HUES64 (cell line): ENCODE data around the gene SNCAIP.

Experiments used
- H3K27ac ChIP-seq: 2 replicates; pipeline ENCODE4 v1.7.0; 2013; ENCODE audit warnings: low read depth, low read length, inconsistent platforms
- H3K27me3 ChIP-seq: 2 replicates; pipeline ENCODE4 v1.6.1; 2013; ENCODE audit warnings: mild to moderate bottlenecking, low read length; ENCODE audit not compliant: insufficient read depth
- H3K36me3 ChIP-seq: 2 replicates; pipeline ENCODE4 v1.6.1; 2013; ENCODE audit warnings: mild to moderate bottlenecking, low read length; ENCODE audit not compliant: insufficient read depth
- H3K4me1 ChIP-seq: 2 replicates; pipeline ENCODE4 v1.6.1; 2013; ENCODE audit warnings: mild to moderate bottlenecking, low read length, moderate library complexity; ENCODE audit not compliant: insufficient read depth
- H3K4me3 ChIP-seq: 2 replicates; pipeline ENCODE4 v1.5.1; 2013; ENCODE audit warnings: mild to moderate bottlenecking, low read length, moderate library complexity
- H3K9ac ChIP-seq: 2 replicates; pipeline ENCODE4 v1.6.1; 2013; ENCODE audit warnings: mild to moderate bottlenecking, low read depth, low read length
- H3K9me3 ChIP-seq: 2 replicates; pipeline ENCODE4 v1.6.1; 2013; ENCODE audit warnings: low read depth, low read length; ENCODE audit not compliant: insufficient read depth
- WGBS: fragments of 150-250, 120-280 bp; methylation state at CpG from one replicate; pipeline ENCODE4 v1.1.7; 2013; ENCODE audit warnings: missing lambda C conversion rate; 5-methylcytosine and 5-hydroxymethylcytosine counted together

The SNCAIP gene

DNA sequence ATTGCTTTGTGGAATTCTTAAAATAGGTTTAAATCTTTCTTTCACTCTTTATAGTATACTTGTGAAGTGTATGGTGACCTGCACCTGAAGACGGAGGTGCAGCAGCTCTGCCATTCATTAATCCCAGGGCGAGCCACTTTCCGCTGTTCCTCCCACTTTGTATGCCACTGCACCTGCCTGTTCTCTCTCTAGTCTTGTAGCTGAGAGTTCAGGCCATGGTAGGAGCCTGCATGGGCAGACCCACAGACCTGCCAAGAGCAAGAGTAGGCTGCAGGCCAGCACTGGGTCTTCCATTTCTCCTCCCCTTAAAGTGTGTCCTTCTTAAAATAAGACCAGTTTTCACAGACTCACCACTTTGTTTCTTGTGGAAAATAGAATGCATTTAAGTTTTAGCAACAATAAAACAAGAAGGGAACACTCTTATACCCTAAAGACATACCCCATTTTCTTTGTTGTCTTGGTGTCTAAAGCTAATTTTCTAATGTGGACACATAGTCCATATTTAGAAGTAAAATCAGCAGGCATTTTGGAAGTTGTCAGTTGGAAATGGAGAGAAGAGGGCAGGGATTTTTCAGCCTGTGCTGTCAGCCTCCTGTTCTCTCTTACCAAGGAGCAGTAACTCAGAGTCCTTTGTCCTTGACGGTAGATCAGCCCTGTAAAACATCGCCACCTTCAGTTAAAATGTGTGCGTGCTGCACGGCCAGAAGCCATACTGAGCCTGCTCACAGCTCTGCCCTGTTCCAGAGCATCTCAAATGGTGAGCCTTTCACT lies 103.2 kb downstream of the SNCAIP start:
- peaks cover 11% of the 10 kb centered on the region; the same call in 1 of the 2 replicates for H3K4me1 ChIP-seq

DNA sequence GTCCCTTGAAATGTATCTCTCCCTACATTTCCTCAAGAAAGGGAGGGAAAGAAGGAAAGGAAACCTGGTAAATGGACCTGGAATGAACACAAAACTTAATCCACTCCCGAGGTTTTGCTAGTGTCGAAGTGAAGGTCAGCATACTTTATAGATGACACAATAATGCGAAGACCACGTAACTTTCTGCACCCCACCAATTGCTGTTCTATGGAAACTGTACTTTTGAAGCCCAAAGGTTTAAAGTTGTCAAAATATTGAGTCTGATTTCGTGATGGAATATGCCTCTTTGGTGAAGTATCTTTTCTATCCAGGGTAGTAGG lies 103.7 kb downstream of the SNCAIP start:
- Histone ChIP-seq H3K4me1 (peaks cover 11% of the 10 kb centered on the region; the same call in 1 of the 2 replicates), H3K27me3 (no peaks in the 10 kb centered on the region), H3K4me3 (no peak overlapping the region), H3K9me3 (no peaks in the 10 kb centered on the region), H3K36me3 (no peaks in the 10 kb centered on the region), H3K9ac (no peak overlapping the region), H3K27ac (no peak overlapping the region)
- WGBS, result 81% methylated on average over 5 of the region's 5 CpGs

More for the DNA sequence above, 103.2 kb downstream of the SNCAIP start:
- Histone ChIP-seq H3K27ac (no peak overlapping the region), H3K4me3 (no peak overlapping the region), H3K27me3 (no peaks in the 10 kb centered on the region), H3K9me3 (no peaks in the 10 kb centered on the region), H3K9ac (no peak overlapping the region), H3K36me3 (no peaks in the 10 kb centered on the region)
- WGBS, result 43% methylated on average over 7 of the region's 7 CpGs

DNA sequence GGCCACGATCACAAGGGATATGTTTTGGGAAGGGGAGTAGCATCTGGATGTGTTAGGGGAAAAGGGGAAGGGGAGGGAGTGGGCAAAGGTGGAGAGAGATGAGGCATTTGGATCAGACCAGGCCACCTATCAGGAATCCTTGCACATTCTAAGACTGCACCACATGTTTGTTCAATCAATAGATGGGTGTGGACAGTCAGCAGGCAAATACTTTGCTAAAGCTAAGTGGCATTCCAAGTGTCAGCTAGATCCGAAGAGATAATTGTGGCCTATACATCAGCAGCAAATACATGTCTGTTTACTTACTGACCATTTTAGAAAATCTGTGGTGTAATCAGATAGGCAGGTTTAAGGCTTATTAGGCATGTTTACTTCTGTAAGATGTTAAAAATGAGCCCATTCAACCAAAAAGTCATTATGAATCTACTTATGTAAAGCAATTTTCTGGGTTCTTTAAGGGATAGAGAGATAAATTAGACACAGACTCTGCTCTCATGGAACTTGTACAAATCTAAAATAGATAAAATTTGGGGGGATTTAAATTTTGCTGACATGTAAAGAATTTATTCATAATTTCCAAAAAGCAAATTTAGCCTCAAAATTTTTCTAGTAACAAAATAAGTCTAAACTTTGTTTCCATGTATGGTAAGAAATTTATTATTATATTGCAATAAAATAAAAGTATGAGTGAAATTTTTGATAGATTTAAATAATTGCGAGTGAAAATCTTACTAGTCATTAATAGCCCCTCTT lies 107.3 kb downstream of the SNCAIP start:
- Histone ChIP-seq H3K9ac (no peak overlapping the region), H3K9me3 (no peaks in the 10 kb centered on the region), H3K36me3 (no peaks in the 10 kb centered on the region), H3K27ac (no peak overlapping the region), H3K27me3 (no peaks in the 10 kb centered on the region), H3K4me3 (no peak overlapping the region), H3K4me1 (peaks cover 16% of the 10 kb centered on the region)
- 93% methylated on average over 2 of the region's 3 CpGs for WGBS

DNA sequence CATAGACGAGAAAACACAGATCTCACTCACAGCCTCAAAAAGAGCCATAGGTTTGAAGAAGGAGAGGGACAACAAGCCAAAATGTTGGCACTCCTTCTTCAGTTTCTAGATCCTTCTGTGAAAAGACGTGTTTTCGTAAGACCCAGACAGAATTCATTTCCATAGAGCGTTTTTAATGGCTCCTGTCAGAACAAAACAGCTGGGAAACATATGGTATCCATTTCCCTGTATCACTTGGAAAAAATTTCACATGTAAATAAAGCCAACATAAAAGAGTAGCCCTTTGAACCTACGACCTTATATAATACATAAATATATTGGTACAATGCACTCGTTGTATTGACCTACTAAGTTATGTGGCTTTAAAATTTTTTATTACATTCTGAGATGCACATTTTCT lies 108.1 kb downstream of the SNCAIP start:
- H3K9me3 ChIP-seq, result no peaks in the 10 kb centered on the region
- H3K9ac ChIP-seq, result no peak overlapping the region
- 90% methylated on average over 4 of the region's 6 CpGs for WGBS
- no peaks in the 10 kb centered on the region for H3K27me3 ChIP-seq
- peaks cover 19% of the 10 kb centered on the region for H3K4me1 ChIP-seq
- no peaks in the 10 kb centered on the region for H3K36me3 ChIP-seq
- no peak overlapping the region for H3K4me3 ChIP-seq
- H3K27ac ChIP-seq, result no peak overlapping the region

DNA sequence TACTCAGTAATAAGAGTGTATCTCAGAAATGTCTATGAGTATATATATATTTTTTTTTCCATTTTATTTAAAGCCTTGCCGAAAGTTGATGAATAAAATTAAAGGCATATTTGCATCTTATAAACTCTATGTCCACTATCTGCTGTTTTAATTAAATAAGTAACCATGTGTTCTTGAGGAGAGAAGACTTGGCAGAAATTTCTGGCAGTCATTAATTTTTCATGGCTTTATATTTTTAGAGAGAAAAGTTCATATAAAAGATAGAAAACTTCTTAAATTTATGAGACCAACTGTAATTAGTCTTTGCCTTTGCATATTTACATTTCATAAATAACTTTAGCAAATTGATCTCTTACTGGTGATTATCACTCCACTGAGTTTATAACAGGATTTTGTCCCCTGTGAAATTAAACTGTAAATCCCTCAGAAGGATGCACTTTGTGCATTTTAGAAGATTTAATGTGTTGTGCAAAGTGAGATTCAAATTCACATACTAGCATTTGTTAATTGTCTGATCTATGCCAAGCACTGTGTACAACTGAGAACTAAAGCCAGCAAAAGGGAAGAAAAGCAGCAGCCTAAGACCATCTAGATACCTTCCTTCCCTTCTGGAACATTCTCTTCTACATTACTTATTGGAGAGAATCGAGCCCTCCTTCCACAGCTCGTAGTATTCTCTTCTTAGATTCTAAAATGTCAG lies 108.7 kb downstream of the SNCAIP start:
- H3K4me1 ChIP-seq, result peaks cover 16% of the 10 kb centered on the region
- H3K4me3 ChIP-seq, result no peak overlapping the region
- H3K9me3 ChIP-seq, result no peaks in the 10 kb centered on the region
- no peaks in the 10 kb centered on the region for H3K36me3 ChIP-seq
- H3K27ac ChIP-seq, result no peak overlapping the region
- H3K27me3 ChIP-seq, result no peaks in the 10 kb centered on the region
- 95% methylated on average over 2 of the region's 3 CpGs for WGBS
- H3K9ac ChIP-seq, result no peak overlapping the region

DNA sequence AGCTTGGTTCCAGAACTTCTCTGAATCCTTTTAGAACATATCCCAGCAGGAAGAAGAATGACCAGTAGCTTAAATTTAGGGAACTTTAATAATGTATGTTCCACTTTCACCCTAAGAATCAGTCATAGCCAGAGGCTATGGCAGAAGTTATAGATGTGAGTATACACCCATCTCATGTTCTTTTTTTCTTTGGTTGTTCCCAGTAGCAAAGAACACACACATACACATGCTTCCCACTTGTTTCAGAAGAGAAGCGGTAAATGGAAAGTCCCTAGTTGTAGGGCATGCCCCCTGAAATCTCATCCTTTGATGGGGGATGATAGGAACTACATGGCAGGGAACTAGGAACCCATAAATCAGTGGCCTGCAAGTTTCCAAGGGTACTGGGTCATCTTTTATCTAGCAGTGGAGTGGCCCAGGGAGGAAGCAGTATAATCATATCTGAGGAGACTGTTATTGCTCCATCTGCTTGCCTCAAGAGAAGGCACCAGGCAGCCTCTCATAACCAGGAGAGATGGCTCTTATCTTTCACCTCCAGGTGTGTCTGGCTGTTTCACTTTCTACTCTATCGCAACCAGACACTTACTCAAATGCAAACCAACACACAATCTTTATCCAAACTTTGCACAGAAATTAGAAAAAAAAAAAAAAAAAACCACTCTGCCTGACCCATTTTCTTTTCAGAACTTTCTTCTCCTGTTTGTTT lies 109.5 kb downstream of the SNCAIP start:
- H3K27ac ChIP-seq, result no peak overlapping the region
- no peak overlapping the region for H3K4me3 ChIP-seq
- no peaks in the 10 kb centered on the region for H3K27me3 ChIP-seq
- no peaks in the 10 kb centered on the region for H3K36me3 ChIP-seq
- 94% methylated on average over 2 of the region's 2 CpGs for WGBS
- peaks cover 16% of the 10 kb centered on the region for H3K4me1 ChIP-seq
- H3K9ac ChIP-seq, result no peak overlapping the region
- H3K9me3 ChIP-seq, result no peaks in the 10 kb centered on the region

DNA sequence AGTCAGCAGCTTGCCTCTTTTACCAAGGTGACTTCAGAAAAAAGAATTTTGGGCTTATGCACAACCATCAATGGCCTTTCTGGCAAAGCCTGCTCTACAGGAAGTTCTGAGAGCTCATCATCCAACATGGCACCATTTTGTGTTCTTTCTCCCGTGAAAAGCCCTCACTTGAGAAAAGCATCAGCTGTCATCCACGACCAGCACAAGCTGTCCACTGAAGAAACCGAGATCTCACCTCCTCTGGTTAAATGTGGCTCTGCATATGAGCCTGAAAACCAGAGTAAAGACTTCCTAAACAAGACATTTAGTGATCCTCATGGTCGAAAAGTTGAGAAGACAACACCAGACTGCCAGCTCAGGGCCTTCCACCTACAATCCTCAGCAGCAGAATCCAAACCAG lies 111.2 kb downstream of the SNCAIP start:
- peaks cover 9% of the 10 kb centered on the region for H3K4me1 ChIP-seq
- H3K27ac ChIP-seq, result no peak overlapping the region
- H3K36me3 ChIP-seq, result no peaks in the 10 kb centered on the region
- 97% methylated on average over 4 of the region's 4 CpGs for WGBS
- no peaks in the 10 kb centered on the region for H3K27me3 ChIP-seq
- H3K9me3 ChIP-seq, result no peaks in the 10 kb centered on the region
- H3K4me3 ChIP-seq, result no peak overlapping the region
- H3K9ac ChIP-seq, result no peak overlapping the region

DNA sequence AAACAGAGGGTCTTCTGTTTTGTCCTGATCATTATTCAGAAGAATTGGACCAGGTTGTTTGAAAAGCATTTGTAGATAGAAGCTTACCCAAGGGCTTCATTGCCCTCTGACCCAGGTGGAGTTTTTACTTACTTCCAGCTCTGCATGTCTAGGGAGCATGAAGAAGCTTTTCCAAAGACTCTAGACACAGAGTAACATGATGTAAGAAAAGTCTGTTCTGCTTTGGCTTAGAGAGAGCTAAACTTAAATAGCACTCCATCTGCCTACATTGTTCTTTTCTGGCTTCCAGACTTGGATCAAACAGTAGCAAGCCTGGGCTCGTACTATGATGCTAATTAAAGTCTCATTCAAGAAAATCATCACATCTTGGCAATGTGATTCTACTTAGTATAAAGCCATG lies 112.1 kb downstream of the SNCAIP start:
- Histone ChIP-seq H3K4me1 (peaks cover 9% of the 10 kb centered on the region), H3K9ac (no peak overlapping the region), H3K36me3 (no peaks in the 10 kb centered on the region), H3K27me3 (no peaks in the 10 kb centered on the region), H3K4me3 (no peak overlapping the region), H3K9me3 (peaks cover 4% of the 10 kb centered on the region; the same call in 1 of the 2 replicates), H3K27ac (no peak overlapping the region)
- WGBS, result 43% methylated on average over 1 of the region's 1 CpG

DNA sequence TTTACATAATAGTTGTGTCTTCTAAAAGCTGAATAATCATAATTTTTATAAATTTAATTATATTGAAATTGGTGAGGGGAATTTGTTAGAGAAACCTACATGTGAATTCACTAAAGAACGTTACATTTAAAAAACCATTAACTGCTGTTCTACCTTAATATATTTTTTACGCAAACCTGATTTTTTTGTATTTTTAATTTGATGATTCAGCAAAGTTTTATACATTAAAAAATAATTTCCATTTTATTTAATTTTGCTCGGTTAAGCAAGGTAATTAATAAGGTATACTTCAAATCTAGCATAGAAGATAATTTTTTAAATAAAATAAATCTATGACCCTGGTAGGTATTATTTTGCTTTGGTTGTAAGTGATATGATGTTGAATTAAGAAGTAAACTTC lies 114.3 kb downstream of the SNCAIP start:
- Histone ChIP-seq H3K9ac (no peak overlapping the region), H3K36me3 (no peaks in the 10 kb centered on the region), H3K4me1 (peaks cover 29% of the 10 kb centered on the region), H3K9me3 (peaks cover 4% of the 10 kb centered on the region; the same call in 1 of the 2 replicates), H3K27me3 (no peaks in the 10 kb centered on the region), H3K27ac (no peak overlapping the region), H3K4me3 (no peak overlapping the region)
- WGBS, result no CpG with 5 or more reads among the region's 3 CpGs

DNA sequence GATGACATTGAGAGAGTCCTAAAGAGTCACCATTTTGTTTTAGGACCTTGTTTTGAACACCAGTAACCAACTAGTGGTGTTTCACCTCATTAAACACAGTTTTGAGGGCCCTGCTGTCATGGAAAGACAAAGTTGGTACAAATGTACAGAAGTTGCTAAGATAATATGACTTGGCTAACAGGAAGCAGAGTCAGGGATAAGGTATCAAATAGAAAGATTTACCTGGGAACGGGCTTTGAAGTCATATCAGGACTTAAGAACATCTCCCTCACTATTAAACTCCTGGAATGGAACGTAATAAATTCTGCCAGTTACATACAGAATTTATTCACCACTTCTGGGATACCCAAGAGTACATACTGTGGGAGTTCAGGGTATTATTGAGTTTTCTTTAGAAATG lies 115.6 kb downstream of the SNCAIP start:
- no peak overlapping the region for H3K27ac ChIP-seq
- H3K9ac ChIP-seq, result no peak overlapping the region
- H3K36me3 ChIP-seq, result no peaks in the 10 kb centered on the region
- WGBS, result 100% methylated on average over 2 of the region's 2 CpGs
- H3K4me1 ChIP-seq, result peaks cover 30% of the 10 kb centered on the region
- H3K9me3 ChIP-seq, result peaks cover 4% of the 10 kb centered on the region; the same call in 1 of the 2 replicates
- H3K4me3 ChIP-seq, result no peak overlapping the region
- H3K27me3 ChIP-seq, result no peaks in the 10 kb centered on the region
